Loucy (cell line): ENCODE data around the gene CIB2.

Experiments used
- CTCF ChIP-seq: fragments of 200-600 bp; sonication (generic); conservative IDR thresholded peaks from 2 replicates; pipeline ENCODE4 v1.5.1; 2014; ENCODE audit warnings: mild to moderate bottlenecking, antibody characterized with exemption, low read length
- EZH2phosphoT487 ChIP-seq: fragments of 200-600 bp; IDR thresholded peaks from 2 replicates; pipeline ENCODE4 v1.6.1; 2018; ENCODE audit warnings: antibody characterized with exemption, mild to moderate bottlenecking, moderate library complexity, borderline replicate concordance

GRCh38 chr15:78075490-78076230 lies 55.6 kb downstream of the CIB2 start:
- TF ChIP-seq CTCF (no peak), EZH2phosphoT487 (no peak)
